ENCODE results near the gene ITGA5.
A peak's percentile ranks its signal among the peaks of the same experiment; 100 is the strongest.

Gene ITGA5

GRCh38 chr12:54416687-54417603, 2.1 kb downstream of the ITGA5 start:
- peak; percentile 60 for DNase-seq (ENCODE audit: low spot score)
- peak overlapping the region; percentile 94 for H3K27ac ChIP-seq
- CTCF ChIA-PET: interaction anchor here (3.4 kb wide), 1 partner anchor 22 kb away, joined by 15 read pairs; no protein-coding TSS in a partner anchor
- POLR2A ChIA-PET (ENCODE audit: low non-redundant PET): no interaction called here
- TF ChIP-seq, protein P1, sequence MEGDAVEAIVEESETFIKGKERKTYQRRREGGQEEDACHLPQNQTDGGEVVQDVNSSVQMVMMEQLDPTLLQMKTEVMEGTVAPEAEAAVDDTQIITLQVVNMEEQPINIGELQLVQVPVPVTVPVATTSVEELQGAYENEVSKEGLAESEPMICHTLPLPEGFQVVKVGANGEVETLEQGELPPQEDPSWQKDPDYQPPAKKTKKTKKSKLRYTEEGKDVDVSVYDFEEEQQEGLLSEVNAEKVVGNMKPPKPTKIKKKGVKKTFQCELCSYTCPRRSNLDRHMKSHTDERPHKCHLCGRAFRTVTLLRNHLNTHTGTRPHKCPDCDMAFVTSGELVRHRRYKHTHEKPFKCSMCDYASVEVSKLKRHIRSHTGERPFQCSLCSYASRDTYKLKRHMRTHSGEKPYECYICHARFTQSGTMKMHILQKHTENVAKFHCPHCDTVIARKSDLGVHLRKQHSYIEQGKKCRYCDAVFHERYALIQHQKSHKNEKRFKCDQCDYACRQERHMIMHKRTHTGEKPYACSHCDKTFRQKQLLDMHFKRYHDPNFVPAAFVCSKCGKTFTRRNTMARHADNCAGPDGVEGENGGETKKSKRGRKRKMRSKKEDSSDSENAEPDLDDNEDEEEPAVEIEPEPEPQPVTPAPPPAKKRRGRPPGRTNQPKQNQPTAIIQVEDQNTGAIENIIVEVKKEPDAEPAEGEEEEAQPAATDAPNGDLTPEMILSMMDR (conservative IDR thresholded peaks at IDR 0.05; ENCODE audit: low read depth): no peak

DNA sequence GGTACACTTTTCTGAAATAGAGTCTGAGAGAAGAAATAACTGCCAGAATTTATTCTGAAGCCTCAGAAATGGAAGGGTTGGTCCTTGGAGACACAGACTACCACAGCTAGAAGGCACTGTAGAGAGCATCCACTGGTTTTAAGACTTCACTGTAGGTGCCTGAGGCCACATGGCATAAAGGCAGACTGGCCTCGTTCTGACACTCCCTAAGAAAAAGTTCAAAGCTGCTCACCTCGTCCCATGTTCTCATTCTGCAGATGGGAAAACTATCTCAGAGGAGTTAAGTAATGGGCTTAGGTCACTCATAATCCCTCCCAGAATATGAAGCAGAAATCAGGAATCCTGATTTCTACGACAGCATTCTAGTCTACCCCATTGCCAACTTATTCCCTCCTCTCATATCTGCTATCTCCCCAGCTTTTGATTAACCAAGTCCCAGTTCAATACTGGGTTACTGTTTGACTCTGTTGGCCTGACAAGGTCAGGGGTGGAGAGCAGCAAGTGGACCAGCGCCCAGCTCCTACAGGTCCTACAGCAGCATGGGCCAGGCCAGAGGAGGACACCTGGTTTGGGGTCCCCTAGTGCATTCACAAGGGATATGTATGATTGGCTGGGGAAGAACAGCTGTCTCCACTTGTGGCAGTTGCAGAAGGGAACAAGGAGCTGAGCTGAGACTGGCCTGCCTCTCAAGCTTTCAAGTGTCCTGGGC, 3.7 kb downstream of the ITGA5 start:
- TF ChIP-seq, protein P1 (conservative IDR thresholded peaks at IDR 0.05; ENCODE audit: low read depth): no peak
- ChIA-PET CTCF (interaction anchor here (0.7 to 3.4 kb wide), 4 partner anchors 16 to 128 kb away, joined by 3 to 15 read pairs (median 7); no protein-coding TSS in a partner anchor), POLR2A (ENCODE audit: low non-redundant PET) (interaction anchor here (0.5 kb wide), 1 partner anchor 33 kb away, joined by 3 read pairs; no protein-coding TSS in a partner anchor)
- DNase-seq (ENCODE audit: low spot score): no peak
- H3K27ac ChIP-seq: peak overlapping the region; percentile 89

GRCh38 chr12:54413284-54414190, 5.5 kb downstream of the ITGA5 start:
- ChIA-PET CTCF (interaction anchor here (0.6 to 2.2 kb wide), 5 partner anchors 9 to 934 kb away, joined by 3 to 15 read pairs (median 5); no protein-coding TSS in a partner anchor), POLR2A (ENCODE audit: low non-redundant PET) (no interaction called here)
- no peak for DNase-seq (ENCODE audit: low spot score)
- TF ChIP-seq, protein P1 (conservative IDR thresholded peaks at IDR 0.05; ENCODE audit: low read depth): no peak
- peak overlapping the region; percentile 89 for H3K27ac ChIP-seq

DNA sequence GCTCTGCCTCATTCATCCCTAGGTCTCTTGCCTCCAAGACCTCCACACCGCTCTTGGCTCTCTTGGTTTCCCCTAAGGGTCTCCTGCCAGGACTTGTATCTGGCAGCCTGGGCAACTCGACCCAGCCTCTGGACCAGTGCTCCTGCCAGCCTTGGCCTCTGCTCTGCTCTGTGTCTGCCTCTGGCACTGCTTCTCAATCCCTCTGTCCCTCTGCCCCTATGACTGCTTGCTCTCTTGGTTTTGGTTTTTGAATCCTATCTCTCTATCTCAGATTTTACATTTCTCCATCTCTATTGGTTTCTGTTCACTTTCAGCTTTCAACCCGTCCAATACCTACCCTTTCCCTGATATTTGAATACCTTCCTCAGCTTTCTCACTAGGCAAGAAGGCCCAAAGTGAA, 6.3 kb downstream of the ITGA5 start:
- CTCF ChIA-PET: interaction anchor here (0.6 to 2.2 kb wide), 5 partner anchors 9 to 27 kb away, joined by 3 to 15 read pairs (median 6); no protein-coding TSS in a partner anchor
- DNase-seq (ENCODE audit: low spot score): no peak
- POLR2A ChIA-PET (ENCODE audit: low non-redundant PET): no interaction called here
- TF ChIP-seq, protein P1 (conservative IDR thresholded peaks at IDR 0.05; ENCODE audit: low read depth): no peak
- peak overlapping the region; percentile 89 for H3K27ac ChIP-seq

GRCh38 chr12:54412348-54412747, 6.7 kb downstream of the ITGA5 start:
- H3K27ac ChIP-seq: peak overlapping the region; percentile 89
- CTCF ChIA-PET: interaction anchor here (1.0 to 2.2 kb wide), 4 partner anchors 8 to 27 kb away, joined by 3 to 15 read pairs (median 10); no protein-coding TSS in a partner anchor
- no peak for DNase-seq (ENCODE audit: low spot score)
- POLR2A ChIA-PET (ENCODE audit: low non-redundant PET): no interaction called here
- TF ChIP-seq, protein P1 (conservative IDR thresholded peaks at IDR 0.05; ENCODE audit: low read depth): no peak

All from RWPE1 (cell line).